Right lobe of liver (tissue), 6 donors: ENCODE data around the gene ZNF460. TPM values are rescaled to one million over a fixed set of nuclear protein-coding genes. Genes with fewer than 3 reads are reported as not detected.
A peak's percentile ranks its signal among the peaks of the same experiment; 100 is the strongest.

Source experiments
- ATAC-seq, 4 donors: fragments of 200-7000 bp; cut with Tn5 transposase; one replicate each; pipeline ENCODE4 v1.9.1; 2020; ENCODE audit warnings: mild to moderate bottlenecking in 4 of 4, moderate library complexity in 4 of 4
- DNase-seq, 3 donors: peaks; one replicate each; pipeline ENCODE4 v3.0.0-alpha.2; 2020
- H3K27ac ChIP-seq, 3 donors: fragments of 200-600 bp; one replicate each; pipeline ENCODE4 v1.8.0; 2022
- H3K27me3 ChIP-seq, 2 donors: fragments of 200-600 bp; one replicate each; pipeline ENCODE4 v1.8.0; 2022
- H3K36me3 ChIP-seq, 4 donors: fragments of 200-600 bp; sonication (generic) in 1 of 4; one replicate each; pipeline versions ENCODE4 v1.5.1 to v1.8.0; 2017 to 2022; ENCODE audit warnings: control low read depth in 1 of 4
- H3K4me1 ChIP-seq, 4 donors: fragments of 200-600 bp; sonication (generic) in 1 of 4; one replicate each; pipeline versions ENCODE4 v1.5.1 to v1.8.0; 2017 to 2022; ENCODE audit warnings: control low read depth in 1 of 4
- H3K4me3 ChIP-seq, 3 donors: fragments of 200-600 bp; one replicate each; pipeline ENCODE4 v1.8.0; 2022
- H3K9me3 ChIP-seq, 4 donors: fragments of 200-600 bp; sonication (generic) in 1 of 4; one replicate each; pipeline versions ENCODE4 v1.5.1 to v1.8.0; 2017 to 2022; ENCODE audit warnings: control low read depth in 1 of 4
- POLR2A ChIP-seq: fragments of 450-650 bp; IDR thresholded peaks from one replicate; pipeline ENCODE4 v1.6.1; 2017; ENCODE audit warnings: antibody characterized with exemption, mild to moderate bottlenecking
- WGBS: methylation state at CpG from one replicate; pipeline ENCODE4 v1.1.6; 2018; ENCODE audit warnings: low coverage, low lambda C conversion rate; ENCODE audit not compliant: insufficient coverage; ENCODE audit errors: missing lambda C conversion rate; 5-methylcytosine and 5-hydroxymethylcytosine counted together
- intact Hi-C, 2 donors: fragments of 100-400 bp; cut with DNase I; formaldehyde crosslinking; loops; one replicate each; pipeline versions ENCODE4 v1.11.2 to v1.14.1; 2022
- total RNA-seq, 6 experiments: library from RNA; depleted of rRNA in 2 of 6; stranded (reverse); fragments of >200 nt in 2 of 6; fragmentation: NEBNext Ultra II Directional in 3 of 6; extraction: Animal tissue kit (Norgen Biotek cat#: 25700) in 3 of 6; gene quantifications; one replicate each; pipeline versions ENCODE4 v1.1.0 to v1.2.4, GENCODE V29; 2016 to 2023
- TF ChIP-seq, protein P1 (sequence below), 4 donors: fragments of 200-600 bp in 3 of 4; fragments of 450-650 bp in 1 of 4; IDR thresholded peaks; one replicate each; pipeline versions ENCODE4 v1.5.1 to v1.8.0; 2016 to 2022; ENCODE audit warnings: antibody characterized with exemption in 4 of 4, mild to moderate bottlenecking in 2 of 4
- donor health status: DM: no; HTN: yes; CAD: no.
- donor health status: DM: no; HTN: no; CAD: no.
- donor health status: DM: no; HTN: no; CAD: no.
- donor health status: DM: no; HTN: yes; CAD: no.
- donor health status: DM: no; HTN: yes; CAD: no.

ZNF460 gene
- total RNA-seq, 6 experiments from 2014 or later, result 15.7 to 24.2 (median 21.8) TPM

- H3K27me3 ChIP-seq, result no peaks in the 10 kb centered on the region
- ATAC-seq, result no peak
- intact Hi-C loops, result no loop called here
- H3K4me3 ChIP-seq, result no peak overlapping the region
- H3K9me3 ChIP-seq, result peaks cover 0 to 17% (median under 1%) of the 10 kb centered on the region in 4 donors
- peaks cover 0 to 44% (median 26%) of the 10 kb centered on the region in 4 donors for H3K36me3 ChIP-seq
- WGBS, result 100% methylated on average over 1 of the region's 1 CpG
- no peak for DNase-seq
- TF ChIP-seq POLR2A, result no peak
- TF ChIP-seq, protein P1, sequence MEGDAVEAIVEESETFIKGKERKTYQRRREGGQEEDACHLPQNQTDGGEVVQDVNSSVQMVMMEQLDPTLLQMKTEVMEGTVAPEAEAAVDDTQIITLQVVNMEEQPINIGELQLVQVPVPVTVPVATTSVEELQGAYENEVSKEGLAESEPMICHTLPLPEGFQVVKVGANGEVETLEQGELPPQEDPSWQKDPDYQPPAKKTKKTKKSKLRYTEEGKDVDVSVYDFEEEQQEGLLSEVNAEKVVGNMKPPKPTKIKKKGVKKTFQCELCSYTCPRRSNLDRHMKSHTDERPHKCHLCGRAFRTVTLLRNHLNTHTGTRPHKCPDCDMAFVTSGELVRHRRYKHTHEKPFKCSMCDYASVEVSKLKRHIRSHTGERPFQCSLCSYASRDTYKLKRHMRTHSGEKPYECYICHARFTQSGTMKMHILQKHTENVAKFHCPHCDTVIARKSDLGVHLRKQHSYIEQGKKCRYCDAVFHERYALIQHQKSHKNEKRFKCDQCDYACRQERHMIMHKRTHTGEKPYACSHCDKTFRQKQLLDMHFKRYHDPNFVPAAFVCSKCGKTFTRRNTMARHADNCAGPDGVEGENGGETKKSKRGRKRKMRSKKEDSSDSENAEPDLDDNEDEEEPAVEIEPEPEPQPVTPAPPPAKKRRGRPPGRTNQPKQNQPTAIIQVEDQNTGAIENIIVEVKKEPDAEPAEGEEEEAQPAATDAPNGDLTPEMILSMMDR (IDR thresholded peaks at IDR 0.05), result no peak
- no peak overlapping the region for H3K27ac ChIP-seq
- no peaks in the 10 kb centered on the region for H3K4me1 ChIP-seq
Measured at GRCh38 chr19:57293719-57294118, 13.4 kb downstream of the ZNF460 start.

DNA sequence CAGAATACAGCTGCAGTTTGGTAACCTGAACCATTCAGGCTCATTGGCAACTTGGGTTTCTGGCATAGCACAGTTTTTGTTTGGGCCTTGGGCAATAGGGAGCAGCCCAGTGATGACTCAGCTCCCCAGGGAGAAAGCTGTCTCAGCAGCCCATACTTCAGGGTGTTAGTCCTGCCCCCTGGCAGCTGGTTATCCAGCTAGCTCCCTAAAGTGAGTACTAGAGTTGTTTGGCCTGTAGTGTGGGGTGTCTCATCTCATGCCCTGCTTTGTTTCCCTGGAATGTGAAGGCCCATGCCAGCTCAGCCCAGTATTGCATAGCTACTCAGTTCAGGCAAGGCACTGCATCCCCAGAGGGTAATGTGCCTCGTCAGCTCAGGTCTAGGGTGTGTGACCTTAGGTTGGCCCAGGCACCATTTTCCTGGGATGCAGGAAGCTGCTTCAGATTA is 21.8 kb downstream of the ZNF460 start:
- Histone ChIP-seq H3K4me3 (no peak overlapping the region), H3K27ac (no peak overlapping the region), H3K4me1 (no peaks in the 10 kb centered on the region), H3K27me3 (no peaks in the 10 kb centered on the region), H3K9me3 (no peaks in the 10 kb centered on the region), H3K36me3 (peaks cover 0 to 7% (median 0%) of the 10 kb centered on the region in 4 donors)
- intact Hi-C loops, result no loop called here
- peak in 1 of 4 donors; percentile 38 for ATAC-seq
- no peak for DNase-seq
- no CpG with 5 or more reads among the region's 1 CpG for WGBS
- TF ChIP-seq, protein P1 (IDR thresholded peaks at IDR 0.05), result no peak
- TF ChIP-seq POLR2A, result no peak

DNA sequence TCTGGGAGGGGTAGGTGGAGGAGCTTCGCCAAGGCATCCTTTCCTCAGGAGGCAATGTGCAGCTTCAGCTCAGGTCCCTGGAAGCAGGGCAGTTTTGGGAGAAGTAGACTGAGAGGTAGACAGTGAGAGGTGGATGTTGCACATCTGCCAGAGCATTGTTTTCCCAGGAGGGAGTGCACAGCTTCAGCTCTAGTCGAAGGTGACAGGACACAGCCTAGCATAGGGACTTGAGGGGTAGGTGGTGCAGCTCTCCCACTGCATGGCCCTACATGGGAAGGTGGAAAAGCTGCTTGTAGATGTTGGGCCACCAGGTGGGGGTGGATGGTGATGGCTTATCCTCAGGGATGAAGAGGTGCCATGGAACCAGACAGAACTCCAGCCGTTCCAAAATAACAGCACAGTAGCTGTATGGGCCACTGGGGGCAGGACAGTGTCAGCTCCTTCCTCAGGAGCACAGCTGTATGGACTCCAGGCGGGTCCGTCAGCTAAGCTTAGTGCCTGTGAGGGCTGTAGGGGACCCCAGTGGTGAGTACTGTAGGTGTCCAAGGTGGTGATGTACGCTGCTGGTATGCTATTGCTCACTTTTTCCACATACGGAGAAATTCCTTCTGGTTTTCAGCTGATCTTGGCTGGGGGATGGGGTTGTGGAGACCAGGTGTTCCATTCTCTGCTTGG is 22.6 kb downstream of the ZNF460 start:
- Histone ChIP-seq H3K4me3 (no peak overlapping the region), H3K27ac (no peak overlapping the region), H3K9me3 (no peaks in the 10 kb centered on the region), H3K4me1 (no peaks in the 10 kb centered on the region), H3K36me3 (peaks cover 0 to 7% (median 0%) of the 10 kb centered on the region in 4 donors), H3K27me3 (no peaks in the 10 kb centered on the region)
- WGBS, result 63% methylated on average over 7 of the region's 7 CpGs
- ATAC-seq (peak in 1 of 4 donors; percentile 36), DNase-seq (no peak)
- intact Hi-C loops, result no loop called here
- TF ChIP-seq, protein P1 (IDR thresholded peaks at IDR 0.05), result no peak
- no peak for TF ChIP-seq POLR2A

DNA sequence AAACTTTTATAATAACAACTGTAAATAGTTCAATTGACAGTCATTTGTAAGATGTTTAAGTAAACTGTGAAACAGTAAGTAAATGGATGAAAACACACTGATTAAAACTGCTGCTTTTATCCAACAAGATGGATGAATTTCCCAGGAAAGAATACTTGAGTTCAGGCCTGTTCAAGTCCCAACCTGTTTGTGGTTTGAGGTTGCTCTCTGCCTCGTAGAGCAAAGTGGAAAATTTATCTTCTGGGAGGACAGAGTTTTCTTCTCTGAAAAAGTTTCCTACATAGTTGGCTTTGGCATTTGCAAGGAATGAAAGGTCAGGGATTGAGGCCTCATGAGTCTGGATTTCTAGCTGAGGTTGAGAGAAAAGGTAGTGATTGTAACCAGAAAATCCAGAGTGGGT is 24.8 kb downstream of the ZNF460 start:
- 0% methylated on average over 1 of the region's 1 CpG for WGBS
- Histone ChIP-seq H3K4me1 (no peaks in the 10 kb centered on the region), H3K27ac (no peak overlapping the region), H3K4me3 (no peak overlapping the region), H3K27me3 (no peaks in the 10 kb centered on the region), H3K9me3 (peaks cover 0 to 6% (median 0%) of the 10 kb centered on the region in 4 donors), H3K36me3 (peaks cover 0 to 6% (median 0%) of the 10 kb centered on the region in 4 donors)
- no peak for DNase-seq
- TF ChIP-seq, protein P1 (IDR thresholded peaks at IDR 0.05), result no peak
- no peak for TF ChIP-seq POLR2A
- intact Hi-C loops, result no loop called here
- ATAC-seq, result no peak
